DOHH2 (cell line): Measurements from ENCODE around the gene FAP.

Source experiments
- CTCF ChIP-seq: fragments of 200-600 bp; sonication (generic); IDR thresholded peaks from one replicate; pipeline ENCODE4 v1.5.1; 2014; ENCODE audit warnings: antibody characterized with exemption, mild to moderate bottlenecking, low read depth, low read length; ENCODE audit not compliant: poor library complexity, severe bottlenecking
- EZH2phosphoT487 ChIP-seq: fragments of 200-600 bp; sonication (generic); IDR thresholded peaks from 2 replicates; pipeline ENCODE4 v1.6.1; 2017; ENCODE audit warnings: borderline replicate concordance, mild to moderate bottlenecking, antibody characterized with exemption, low read length, moderate library complexity, mixed read lengths

- TF ChIP-seq CTCF = no peak
- no peak for TF ChIP-seq EZH2phosphoT487
Measured at GRCh38 chr2:162182395-162182794, 60.9 kb downstream of the FAP start.
